Testis (tissue), 3 donors: Measurements from ENCODE around the gene CIB1. TPM values are rescaled to one million over a fixed set of nuclear protein-coding genes. Genes with fewer than 3 reads are reported as not detected.

Experiments
- DNase-seq: peaks from one replicate; pipeline ENCODE4 v3.0.0-alpha.2; 2019
- H3K27ac ChIP-seq, 2 donors: fragments of 200-600 bp; sonication (generic); one replicate each; pipeline ENCODE4 v1.5.1; 2019
- H3K27me3 ChIP-seq: fragments of 200-600 bp; sonication (generic); one replicate; pipeline ENCODE4 v1.5.1; 2019
- H3K36me3 ChIP-seq: fragments of 200-600 bp; sonication (generic); one replicate; pipeline ENCODE4 v1.5.1; 2017; ENCODE audit warnings: low read depth; ENCODE audit errors: missing control alignments
- H3K4me1 ChIP-seq: fragments of 200-600 bp; sonication (generic); one replicate; pipeline ENCODE4 v1.5.1; 2019
- H3K4me3 ChIP-seq, 2 donors: fragments of 200-600 bp; sonication (generic); one replicate each; pipeline ENCODE4 v1.5.1; 2017 to 2019
- H3K9me3 ChIP-seq: fragments of 200-600 bp; sonication (generic); one replicate; pipeline ENCODE4 v1.5.1; 2017
- POLR2A ChIP-seq: fragments of 450-650 bp; IDR thresholded peaks from one replicate; pipeline ENCODE4 v1.6.1; 2017; ENCODE audit warnings: antibody characterized with exemption, mild to moderate bottlenecking, moderate library complexity
- WGBS, 2 donors: methylation state at CpG; one replicate each; pipeline ENCODE4 v1.1.5; 2018; 5-methylcytosine and 5-hydroxymethylcytosine counted together
- intact Hi-C: fragments of 100-400 bp; cut with DNase I; formaldehyde crosslinking; loops from one replicate; pipeline ENCODE4 v1.15.1; 2023; ENCODE audit warnings: low total_unique reads
- polyA plus RNA-seq: library from polyadenylated mRNA; stranded (reverse); fragments of 350-450 nt; fragmentation: Illumina TruSeq; extraction: RNeasy Lipid Tissue Mini Kit (QIAGEN cat#74804); gene quantifications from one replicate; pipeline ENCODE4 v1.2.3, GENCODE V29; 2014; ENCODE audit warnings: low read depth, low replicate concordance; ENCODE audit not compliant: insufficient read depth
- total RNA-seq, 2 donors: library from RNA; depleted of rRNA; stranded (reverse); fragments of >200 nt; gene quantifications; one replicate each; pipeline ENCODE4 v1.2.3, GENCODE V29; 2016
- TF ChIP-seq, protein P1 (sequence below), 3 experiments: fragments of 450-650 bp in 2 of 3; fragments of 200-600 bp in 1 of 3; sonication (generic) in 1 of 3; IDR thresholded peaks; one replicate each; pipeline ENCODE4 v1.5.1; 2016 to 2019; ENCODE audit warnings: antibody characterized with exemption in 3 of 3, mild to moderate bottlenecking in 2 of 3, moderate library complexity in 1 of 3

Gene CIB1
- total and polyA plus RNA-seq, 3 donors from 2014 or later, result 50.8 to 138 (median 78.0) TPM

GRCh38 chr15:90225504-90226234 lies 8.1 kb downstream of the CIB1 start:
- TF ChIP-seq, protein P1, sequence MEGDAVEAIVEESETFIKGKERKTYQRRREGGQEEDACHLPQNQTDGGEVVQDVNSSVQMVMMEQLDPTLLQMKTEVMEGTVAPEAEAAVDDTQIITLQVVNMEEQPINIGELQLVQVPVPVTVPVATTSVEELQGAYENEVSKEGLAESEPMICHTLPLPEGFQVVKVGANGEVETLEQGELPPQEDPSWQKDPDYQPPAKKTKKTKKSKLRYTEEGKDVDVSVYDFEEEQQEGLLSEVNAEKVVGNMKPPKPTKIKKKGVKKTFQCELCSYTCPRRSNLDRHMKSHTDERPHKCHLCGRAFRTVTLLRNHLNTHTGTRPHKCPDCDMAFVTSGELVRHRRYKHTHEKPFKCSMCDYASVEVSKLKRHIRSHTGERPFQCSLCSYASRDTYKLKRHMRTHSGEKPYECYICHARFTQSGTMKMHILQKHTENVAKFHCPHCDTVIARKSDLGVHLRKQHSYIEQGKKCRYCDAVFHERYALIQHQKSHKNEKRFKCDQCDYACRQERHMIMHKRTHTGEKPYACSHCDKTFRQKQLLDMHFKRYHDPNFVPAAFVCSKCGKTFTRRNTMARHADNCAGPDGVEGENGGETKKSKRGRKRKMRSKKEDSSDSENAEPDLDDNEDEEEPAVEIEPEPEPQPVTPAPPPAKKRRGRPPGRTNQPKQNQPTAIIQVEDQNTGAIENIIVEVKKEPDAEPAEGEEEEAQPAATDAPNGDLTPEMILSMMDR (IDR thresholded peaks at IDR 0.05), result no peak
- TF ChIP-seq POLR2A, result no peak

DNA sequence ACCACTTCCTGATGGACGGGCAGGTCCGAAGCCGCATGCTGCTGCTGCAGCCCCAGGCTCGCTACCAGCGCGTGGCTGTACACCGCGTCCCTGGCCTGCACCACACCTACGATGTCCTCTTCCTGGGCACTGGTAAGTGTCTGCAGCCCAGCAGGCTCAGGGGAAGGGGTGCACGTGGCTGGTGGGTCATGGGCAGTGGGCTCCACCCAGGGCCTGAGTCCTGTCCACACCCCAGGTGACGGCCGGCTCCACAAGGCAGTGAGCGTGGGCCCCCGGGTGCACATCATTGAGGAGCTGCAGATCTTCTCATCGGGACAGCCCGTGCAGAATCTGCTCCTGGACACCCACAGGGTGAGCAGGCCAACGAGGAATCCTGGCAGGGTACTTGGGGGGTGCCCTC lies 8.7 kb downstream of the CIB1 start:
- H3K36me3 ChIP-seq, result no peaks in the 10 kb centered on the region
- H3K4me1 ChIP-seq, result no peaks in the 10 kb centered on the region
- 96 to 100% methylated on average over 1 to 17 of the region's 17 CpGs for WGBS, 2 donors

More at GRCh38 chr15:90225504-90226234, 8.1 kb downstream of the CIB1 start:
- Histone ChIP-seq H3K27ac (no peak overlapping the region), H3K27me3 (no peaks in the 10 kb centered on the region), H3K36me3 (no peaks in the 10 kb centered on the region), H3K9me3 (no peaks in the 10 kb centered on the region), H3K4me3 (no peak overlapping the region), H3K4me1 (peaks cover 6% of the 10 kb centered on the region)
- WGBS, 2 donors, result 84 to 87% methylated on average over 10 to 18 of the region's 18 CpGs
- DNase-seq, result no peak
- intact Hi-C loops, result no loop called here

GRCh38 chr15:90223441-90224165 lies 10.1 kb downstream of the CIB1 start:
- intact Hi-C loops, result no loop called here
- 93 to 95% methylated on average over 9 to 22 of the region's 22 CpGs for WGBS, 2 donors
- TF ChIP-seq POLR2A, result no peak
- TF ChIP-seq, protein P1 (IDR thresholded peaks at IDR 0.05), result no peak
- Histone ChIP-seq H3K9me3 (no peaks in the 10 kb centered on the region), H3K4me3 (no peak overlapping the region), H3K4me1 (no peaks in the 10 kb centered on the region), H3K27me3 (no peaks in the 10 kb centered on the region), H3K36me3 (no peaks in the 10 kb centered on the region), H3K27ac (no peak overlapping the region)
- DNase-seq, result no peak

More for the DNA sequence above, 8.7 kb downstream of the CIB1 start:
- no peaks in the 10 kb centered on the region for H3K9me3 ChIP-seq
- TF ChIP-seq, protein P1 (IDR thresholded peaks at IDR 0.05), result no peak
- no peak for TF ChIP-seq POLR2A
- no peaks in the 10 kb centered on the region for H3K27me3 ChIP-seq
- no peak overlapping the region for H3K4me3 ChIP-seq
- DNase-seq, result no peak
- intact Hi-C loops, result no loop called here
- H3K27ac ChIP-seq, result no peak overlapping the region

GRCh38 chr15:90222547-90222946 lies 11.2 kb downstream of the CIB1 start:
- intact Hi-C loops, result no loop called here
- TF ChIP-seq POLR2A, result no peak
- TF ChIP-seq, protein P1 (IDR thresholded peaks at IDR 0.05), result no peak
- Histone ChIP-seq H3K36me3 (no peaks in the 10 kb centered on the region), H3K4me1 (no peaks in the 10 kb centered on the region), H3K9me3 (no peaks in the 10 kb centered on the region), H3K27ac (no peak overlapping the region), H3K27me3 (no peaks in the 10 kb centered on the region), H3K4me3 (no peak overlapping the region)
- WGBS, 2 donors, result 93% methylated on average over 2 of the region's 2 CpGs
- DNase-seq, result no peak
